ENCODE data around the gene APMAP.
"Not testable (repeated sequence)": the region's sequence is repeated elsewhere in the genome, so short reads cannot be mapped to it uniquely, and the experiment has no call there.

APMAP gene

DNA sequence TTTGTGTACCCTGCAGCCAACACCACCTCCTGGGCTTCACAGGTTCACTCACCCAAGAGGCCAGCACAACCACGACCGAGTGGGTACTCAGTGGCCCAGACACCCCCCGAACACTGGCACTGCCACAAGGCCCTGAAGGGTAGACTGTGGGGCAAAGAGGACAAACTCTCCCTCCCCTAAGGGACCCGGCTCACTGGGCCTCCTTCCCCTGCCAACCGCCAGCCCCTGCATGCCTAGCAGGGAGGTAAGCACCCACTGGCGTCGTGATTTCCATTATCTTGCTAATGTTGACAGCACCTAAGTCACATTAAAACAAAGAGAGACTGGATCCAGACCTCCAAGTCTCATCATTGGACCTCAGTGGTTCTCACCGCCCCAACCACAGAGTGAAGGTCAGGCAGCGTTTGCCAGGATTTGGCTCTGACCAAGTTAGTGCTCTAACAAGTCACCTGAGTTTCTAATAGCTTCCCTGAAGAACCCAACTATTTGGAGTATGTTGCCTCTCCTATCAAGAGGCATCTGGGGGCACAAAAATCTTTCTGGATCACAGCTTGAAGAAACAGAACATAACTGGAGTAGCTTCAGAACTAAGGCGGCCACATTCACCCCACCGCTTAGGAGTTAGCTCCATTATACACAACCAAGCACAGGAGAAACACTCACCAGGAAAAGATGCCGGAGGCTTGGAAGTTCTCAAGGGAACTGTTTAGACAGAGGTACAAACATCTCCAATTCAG lies 14.0 kb upstream of the APMAP start:
- no peaks in the 10 kb centered on the region for H3K36me3 ChIP-seq (ENCODE audit: control insufficient read depth, insufficient read depth, low read length)
- H3K4me3 ChIP-seq (ENCODE audit: low read depth, low read length), result no peak overlapping the region
- TF ChIP-seq, protein P1, sequence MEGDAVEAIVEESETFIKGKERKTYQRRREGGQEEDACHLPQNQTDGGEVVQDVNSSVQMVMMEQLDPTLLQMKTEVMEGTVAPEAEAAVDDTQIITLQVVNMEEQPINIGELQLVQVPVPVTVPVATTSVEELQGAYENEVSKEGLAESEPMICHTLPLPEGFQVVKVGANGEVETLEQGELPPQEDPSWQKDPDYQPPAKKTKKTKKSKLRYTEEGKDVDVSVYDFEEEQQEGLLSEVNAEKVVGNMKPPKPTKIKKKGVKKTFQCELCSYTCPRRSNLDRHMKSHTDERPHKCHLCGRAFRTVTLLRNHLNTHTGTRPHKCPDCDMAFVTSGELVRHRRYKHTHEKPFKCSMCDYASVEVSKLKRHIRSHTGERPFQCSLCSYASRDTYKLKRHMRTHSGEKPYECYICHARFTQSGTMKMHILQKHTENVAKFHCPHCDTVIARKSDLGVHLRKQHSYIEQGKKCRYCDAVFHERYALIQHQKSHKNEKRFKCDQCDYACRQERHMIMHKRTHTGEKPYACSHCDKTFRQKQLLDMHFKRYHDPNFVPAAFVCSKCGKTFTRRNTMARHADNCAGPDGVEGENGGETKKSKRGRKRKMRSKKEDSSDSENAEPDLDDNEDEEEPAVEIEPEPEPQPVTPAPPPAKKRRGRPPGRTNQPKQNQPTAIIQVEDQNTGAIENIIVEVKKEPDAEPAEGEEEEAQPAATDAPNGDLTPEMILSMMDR (IDR thresholded peaks at IDR 0.05), result no peak
- no peaks in the 10 kb centered on the region for H3K9me3 ChIP-seq (ENCODE audit: control insufficient read depth, low read length)
- no peak overlapping the region for H2AFZ ChIP-seq
- H3K9ac ChIP-seq, result no peak overlapping the region
- no peak overlapping the region for H3K4me2 ChIP-seq (ENCODE audit: low read length)
- no peak overlapping the region for H3K27ac ChIP-seq
- no peaks in the 10 kb centered on the region for H3K79me2 ChIP-seq
- no peaks in the 10 kb centered on the region for H3K4me1 ChIP-seq
- H3K27me3 ChIP-seq (ENCODE audit: control insufficient read depth, insufficient read depth, low read length), result no peaks in the 10 kb centered on the region

DNA sequence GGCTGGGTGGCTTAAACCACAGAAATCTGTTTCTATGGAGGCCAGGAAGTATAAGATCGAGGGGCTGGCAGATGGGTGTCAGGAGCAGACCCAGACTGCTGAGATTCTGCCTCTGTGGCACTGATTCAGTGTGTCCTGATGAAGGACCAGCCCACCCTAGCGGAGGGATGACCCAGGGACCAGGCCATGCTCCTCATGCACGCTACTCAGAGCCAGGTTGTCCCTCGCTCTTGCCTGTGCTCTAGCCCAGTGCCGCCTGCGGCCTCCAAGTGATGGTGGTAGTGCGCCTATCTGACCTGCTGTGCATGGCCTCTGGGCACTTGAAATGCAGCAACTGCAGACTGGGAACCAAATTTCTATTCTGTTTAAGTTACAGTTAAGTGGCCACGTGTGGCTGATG lies 13.1 kb upstream of the APMAP start:
- no peak overlapping the region for H3K9ac ChIP-seq
- H3K36me3 ChIP-seq (ENCODE audit: control insufficient read depth, insufficient read depth, low read length), result no peaks in the 10 kb centered on the region
- no peak overlapping the region for H3K27ac ChIP-seq
- no peaks in the 10 kb centered on the region for H3K79me2 ChIP-seq
- no peak overlapping the region for H3K4me2 ChIP-seq (ENCODE audit: low read length)
- H3K27me3 ChIP-seq (ENCODE audit: control insufficient read depth, insufficient read depth, low read length), result no peaks in the 10 kb centered on the region
- no peak overlapping the region for H2AFZ ChIP-seq
- H3K9me3 ChIP-seq (ENCODE audit: control insufficient read depth, low read length), result no peaks in the 10 kb centered on the region
- TF ChIP-seq, protein P1 (IDR thresholded peaks at IDR 0.05), result no peak
- H3K4me1 ChIP-seq, result no peaks in the 10 kb centered on the region
- no peak overlapping the region for H3K4me3 ChIP-seq (ENCODE audit: low read depth, low read length)

DNA sequence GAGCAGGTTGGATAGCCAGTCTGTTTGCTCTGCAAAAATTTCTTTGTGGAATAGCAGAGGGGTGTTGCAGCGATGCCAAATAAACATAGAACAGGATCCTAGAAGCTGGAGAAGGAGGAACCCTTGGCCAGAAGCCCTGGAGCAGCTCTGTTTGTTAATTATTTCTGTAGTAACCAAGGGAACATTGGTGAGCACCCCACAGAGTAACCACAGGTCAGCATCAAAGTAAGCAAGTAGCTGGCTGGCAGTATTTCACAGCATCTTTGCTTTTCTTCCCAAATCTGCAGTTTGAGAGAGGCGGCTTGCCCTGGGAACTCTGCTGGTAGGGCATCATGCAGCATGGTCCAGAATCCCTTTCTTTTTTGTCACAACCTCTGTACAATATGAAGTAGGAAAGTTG lies 12.7 kb upstream of the APMAP start:
- no peaks in the 10 kb centered on the region for H3K9me3 ChIP-seq (ENCODE audit: control insufficient read depth, low read length)
- H3K4me3 ChIP-seq (ENCODE audit: low read depth, low read length), result no peak overlapping the region
- TF ChIP-seq, protein P1 (IDR thresholded peaks at IDR 0.05), result no peak
- no peak overlapping the region for H3K27ac ChIP-seq
- H3K79me2 ChIP-seq, result no peaks in the 10 kb centered on the region
- H3K27me3 ChIP-seq (ENCODE audit: control insufficient read depth, insufficient read depth, low read length), result no peaks in the 10 kb centered on the region
- H3K9ac ChIP-seq, result no peak overlapping the region
- no peaks in the 10 kb centered on the region for H3K36me3 ChIP-seq (ENCODE audit: control insufficient read depth, insufficient read depth, low read length)
- H2AFZ ChIP-seq, result no peak overlapping the region
- peaks cover 4% of the 10 kb centered on the region for H3K4me1 ChIP-seq
- H3K4me2 ChIP-seq (ENCODE audit: low read length), result no peak overlapping the region

DNA sequence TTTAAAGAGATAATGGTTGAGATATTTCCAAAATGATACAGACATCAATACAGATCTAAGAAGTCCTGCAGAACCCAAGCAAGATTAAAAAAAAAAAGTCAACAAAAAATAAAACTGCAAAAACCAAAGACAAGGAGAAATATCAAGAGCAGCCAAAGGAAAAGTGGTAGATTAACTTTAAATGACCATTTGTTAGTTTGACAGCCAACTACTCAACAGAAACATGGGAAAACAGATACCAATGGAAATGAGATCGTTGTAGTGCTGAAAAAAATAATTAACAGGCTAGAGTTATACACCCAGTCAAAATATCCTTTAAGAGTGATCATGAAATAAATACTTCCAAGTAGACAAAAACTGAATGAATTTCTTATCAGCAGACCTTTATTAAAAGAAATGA lies 10.5 kb upstream of the APMAP start:
- TF ChIP-seq, protein P1 (IDR thresholded peaks at IDR 0.05), result no peak
- no peak overlapping the region for H2AFZ ChIP-seq

DNA sequence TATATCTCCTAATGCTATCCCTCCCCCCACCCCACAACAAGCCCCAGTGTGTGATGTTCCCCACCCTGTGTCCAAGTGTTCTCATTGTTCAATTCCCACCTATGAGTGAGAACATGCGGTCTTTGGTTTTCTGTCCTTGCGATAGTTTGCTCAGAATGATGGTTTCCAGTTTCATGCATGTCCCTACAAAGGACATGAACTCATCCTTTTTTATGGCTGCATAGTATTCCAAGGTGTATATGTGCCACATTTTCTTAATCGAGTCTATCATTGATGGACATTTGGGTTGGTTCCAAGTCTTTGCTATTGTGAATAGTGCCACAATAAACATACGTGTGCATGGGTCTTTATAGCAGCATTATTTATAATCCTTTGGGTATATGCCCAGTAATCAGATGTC lies 8.8 kb upstream of the APMAP start:
- H3K4me3 ChIP-seq (ENCODE audit: low read depth, low read length); H3K4me2 ChIP-seq (ENCODE audit: low read length); H3K36me3 ChIP-seq (ENCODE audit: control insufficient read depth, insufficient read depth, low read length); H3K27ac ChIP-seq; H3K79me2 ChIP-seq; H3K27me3 ChIP-seq (ENCODE audit: control insufficient read depth, insufficient read depth, low read length); H2AFZ ChIP-seq; H3K9ac ChIP-seq; H3K9me3 ChIP-seq (ENCODE audit: control insufficient read depth, low read length): not testable (repeated sequence)
- peaks cover 15% of the 10 kb centered on the region for H3K4me1 ChIP-seq

More for the DNA sequence above, 10.5 kb upstream of the APMAP start:
- Histone ChIP-seq H3K4me3 (ENCODE audit: low read depth, low read length) (no peak overlapping the region), H3K9ac (no peak overlapping the region), H3K9me3 (ENCODE audit: control insufficient read depth, low read length) (no peaks in the 10 kb centered on the region), H3K36me3 (ENCODE audit: control insufficient read depth, insufficient read depth, low read length) (no peaks in the 10 kb centered on the region), H3K27ac (no peak overlapping the region), H3K79me2 (no peaks in the 10 kb centered on the region), H3K27me3 (ENCODE audit: control insufficient read depth, insufficient read depth, low read length) (no peaks in the 10 kb centered on the region), H3K4me2 (ENCODE audit: low read length) (no peak overlapping the region), H3K4me1 (peaks cover 15% of the 10 kb centered on the region)

Data from parathyroid adenoma (tissue), 2 donors.